ENCODE data around the gene ADGRL3.
"Not testable (repeated sequence)": the region's sequence is repeated elsewhere in the genome, so short reads cannot be mapped to it uniquely, and the experiment has no call there.

The ADGRL3 gene

DNA sequence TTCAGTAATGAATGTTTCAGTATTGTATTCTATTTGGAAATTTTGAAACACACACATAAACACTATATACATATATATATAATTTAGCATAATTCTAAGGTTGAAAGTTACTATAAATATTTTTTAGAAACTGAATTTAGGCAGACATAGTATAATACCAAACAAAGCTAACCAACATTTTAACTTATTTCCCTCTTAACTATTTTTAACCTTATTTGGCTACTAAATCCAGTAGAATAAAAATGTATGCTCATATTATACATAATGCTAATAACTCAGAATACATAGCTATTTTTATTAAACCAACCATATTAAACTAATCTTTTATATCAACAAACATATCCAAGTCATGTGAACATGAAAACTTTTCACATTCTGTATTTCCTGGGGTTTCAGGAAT is 563.6 kb downstream of the ADGRL3 start:
- no peak for DNase-seq

DNA sequence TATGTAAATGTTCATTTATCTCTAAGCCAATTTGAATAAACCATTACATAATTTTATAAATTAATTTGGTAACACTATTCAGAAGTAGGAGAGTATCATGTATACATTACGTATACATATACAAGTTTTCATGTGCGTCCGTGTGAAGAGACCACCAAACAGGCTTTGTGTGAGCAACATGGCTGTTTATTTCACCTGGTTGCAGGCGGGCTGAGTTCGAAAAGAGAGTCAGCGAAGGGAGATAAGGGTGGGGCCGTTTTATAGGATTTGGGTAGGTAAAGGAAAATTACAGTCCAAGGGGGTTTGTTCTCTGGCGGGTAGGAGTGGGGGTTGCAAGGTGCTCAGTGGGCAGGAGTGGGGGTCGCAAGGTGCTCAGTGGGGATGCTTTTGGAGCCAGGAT is 564.0 kb downstream of the ADGRL3 start:
- not testable (repeated sequence) for DNase-seq

DNA sequence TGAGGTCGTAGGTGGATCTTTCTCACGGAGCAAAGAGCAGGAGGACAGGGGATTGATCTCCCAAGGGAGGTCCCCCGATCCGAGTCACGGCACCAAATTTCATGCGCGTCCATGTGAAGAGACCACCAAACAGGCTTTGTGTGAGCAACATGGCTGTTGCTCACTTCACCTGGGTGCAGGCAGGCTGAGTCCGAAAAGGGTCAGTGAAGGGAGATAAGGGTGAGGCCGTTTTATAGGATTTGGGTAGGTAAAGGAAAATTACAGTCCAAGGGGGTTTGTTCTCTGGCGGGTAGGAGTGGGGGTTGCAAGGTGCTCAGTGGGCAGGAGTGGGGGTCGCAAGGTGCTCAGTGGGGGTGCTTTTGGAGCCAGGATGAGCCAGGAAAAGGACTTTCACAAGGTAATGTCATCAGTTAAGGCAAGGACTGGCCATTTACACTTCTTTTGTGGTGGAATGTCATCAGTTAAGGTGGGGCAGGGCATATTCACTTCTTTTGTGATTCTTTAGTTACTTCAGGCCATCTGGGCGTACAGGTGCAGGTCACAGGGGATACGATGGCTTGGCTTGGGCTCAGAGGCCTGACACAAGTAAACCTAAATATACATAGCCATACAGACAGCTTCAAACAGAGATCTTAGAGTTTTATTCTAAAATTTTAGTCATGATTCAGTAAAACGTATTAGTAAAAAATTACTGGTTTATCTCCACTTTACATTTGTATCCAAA is 569.5 kb downstream of the ADGRL3 start:
- DNase-seq = not testable (repeated sequence)

DNA sequence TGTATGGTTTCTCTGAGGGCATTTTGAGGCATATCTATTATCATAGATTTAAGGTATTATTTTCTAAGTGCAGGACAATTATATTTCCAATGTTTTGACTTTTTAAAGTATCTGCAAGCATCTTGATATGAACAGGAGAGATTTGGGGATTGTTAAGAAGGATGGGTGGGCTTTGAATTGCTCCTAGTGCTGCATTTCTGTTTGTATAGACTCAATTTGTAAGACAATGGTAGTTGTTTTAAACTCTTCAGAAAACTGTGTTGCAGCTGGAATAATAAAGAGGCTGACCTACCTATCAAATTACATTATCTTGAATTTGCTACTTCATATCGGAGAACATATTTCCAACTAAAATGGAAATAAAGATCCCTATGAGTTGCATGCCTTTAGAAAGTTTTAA is 570.3 kb downstream of the ADGRL3 start:
- DNase-seq = no peak

DNA sequence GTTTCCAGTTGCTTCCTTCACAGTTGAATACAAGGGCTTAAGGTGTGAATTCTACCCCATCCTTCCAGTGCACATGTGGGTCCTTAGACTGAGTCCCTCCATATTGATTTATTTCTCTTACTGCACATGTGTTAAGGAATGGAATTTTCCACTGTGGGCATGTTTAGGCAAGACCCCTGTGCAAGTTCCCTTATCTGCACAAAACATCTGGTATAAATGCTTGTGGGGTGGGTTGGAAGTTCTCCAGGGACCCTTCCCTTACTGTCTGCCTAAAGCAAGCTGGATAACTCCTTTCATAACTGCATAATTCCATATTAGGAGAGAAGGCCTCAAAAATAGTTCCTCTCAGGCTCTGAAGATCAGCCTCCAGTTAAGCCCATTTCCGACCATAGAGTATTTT is 570.9 kb downstream of the ADGRL3 start:
- no peak for DNase-seq

DNA sequence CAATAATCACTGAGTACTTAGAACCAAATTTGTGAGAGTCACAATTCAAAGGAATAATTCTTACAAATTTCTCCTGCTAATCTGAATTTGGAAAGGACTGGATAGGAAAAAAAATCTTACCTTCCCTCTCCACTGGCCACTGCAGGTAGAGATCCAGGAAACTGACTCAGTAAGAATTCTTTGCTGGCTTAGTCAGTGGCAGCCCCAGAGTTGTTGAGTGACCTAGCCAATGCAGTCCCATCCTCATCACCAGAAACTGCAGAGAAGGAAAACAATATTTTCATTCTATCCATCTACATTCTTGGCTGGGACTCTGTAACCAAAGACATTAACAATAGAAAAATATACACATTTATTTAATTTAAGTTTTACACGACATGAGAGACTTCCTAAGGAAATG is 572.0 kb downstream of the ADGRL3 start:
- no peak for DNase-seq

DNA sequence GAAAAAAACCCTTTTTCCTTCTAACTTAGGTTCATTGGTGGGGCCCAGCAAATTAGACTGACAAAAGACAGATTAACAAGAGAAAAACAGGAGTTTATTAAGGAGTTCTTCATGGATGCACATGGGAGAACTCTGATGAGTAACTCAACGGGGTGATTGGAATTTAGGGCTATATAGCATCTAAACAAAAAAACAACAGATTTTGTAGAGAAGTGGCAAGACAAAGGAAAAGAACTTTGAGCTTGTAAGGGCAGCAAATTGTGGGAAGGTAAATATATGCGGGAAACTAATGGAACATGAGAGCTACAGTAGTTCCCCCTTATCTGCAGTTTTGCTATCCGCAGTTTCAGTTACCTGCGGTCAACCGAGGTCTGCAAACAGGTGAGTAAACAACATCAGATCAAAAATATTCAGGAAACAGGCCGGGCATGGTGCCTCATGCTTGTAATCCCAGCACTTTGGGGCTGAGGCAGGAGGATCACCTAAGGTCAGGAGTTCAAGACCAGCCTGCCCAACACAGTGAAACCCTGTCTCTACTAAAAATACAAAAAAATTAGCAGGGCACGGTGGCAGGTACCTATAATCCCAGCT is 573.6 kb downstream of the ADGRL3 start:
- no peak for DNase-seq

DNA sequence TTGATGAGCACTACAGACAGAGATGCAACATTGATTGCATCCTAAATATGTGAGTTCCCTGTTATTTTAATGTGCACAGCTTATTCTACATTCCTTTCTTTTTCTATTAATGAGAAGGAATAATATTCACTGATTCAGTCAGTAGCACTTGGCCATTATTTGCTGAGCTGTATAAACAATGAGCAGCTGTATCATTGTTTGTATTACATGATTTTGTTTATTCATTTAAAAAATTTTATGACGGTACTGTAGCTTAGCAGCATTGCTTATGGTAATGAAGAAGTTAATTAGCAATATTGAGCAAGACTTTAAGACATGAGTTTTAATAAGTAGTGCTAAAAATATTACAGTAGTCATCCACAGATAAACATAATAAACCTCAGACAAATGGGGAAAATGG is 582.0 kb downstream of the ADGRL3 start:
- DNase-seq = no peak

DNA sequence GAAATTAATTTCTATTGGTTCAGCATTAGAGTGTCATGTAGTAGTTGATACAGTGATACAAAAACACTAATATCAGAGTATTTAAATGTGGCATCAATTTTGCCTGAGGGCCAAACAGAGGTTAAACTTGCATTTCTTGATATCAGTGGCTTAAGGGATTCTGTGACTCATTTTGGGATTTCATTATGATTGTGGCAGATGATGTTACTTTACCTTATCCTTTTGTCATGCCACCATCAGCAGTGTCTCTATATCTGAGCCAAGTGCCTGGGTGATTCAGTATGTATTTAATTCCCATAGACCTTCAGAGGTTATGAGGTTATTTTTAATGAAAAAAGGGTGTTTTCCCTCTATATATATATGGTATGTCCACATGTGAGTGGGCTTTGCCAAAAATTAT is 582.9 kb downstream of the ADGRL3 start:
- no peak for DNase-seq

DNA sequence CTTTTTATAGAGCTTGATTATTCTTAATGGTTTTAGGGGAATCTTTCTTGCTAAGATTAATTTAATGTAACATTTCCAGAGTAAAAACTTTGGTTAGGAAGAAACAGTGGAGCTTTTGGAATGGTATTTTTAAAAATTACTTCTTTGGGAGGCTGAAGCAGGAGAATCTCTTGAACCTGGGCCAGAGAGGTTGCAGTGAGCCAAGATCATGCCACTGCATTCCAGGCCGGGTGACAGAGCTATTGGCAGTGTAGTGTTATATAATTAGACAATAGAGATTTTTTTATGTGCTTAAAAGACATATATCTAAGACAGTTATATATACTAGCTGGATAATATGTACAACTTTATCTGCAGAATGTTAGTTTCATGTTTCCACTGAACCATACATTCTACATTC is 585.6 kb downstream of the ADGRL3 start:
- DNase-seq = no peak

DNA sequence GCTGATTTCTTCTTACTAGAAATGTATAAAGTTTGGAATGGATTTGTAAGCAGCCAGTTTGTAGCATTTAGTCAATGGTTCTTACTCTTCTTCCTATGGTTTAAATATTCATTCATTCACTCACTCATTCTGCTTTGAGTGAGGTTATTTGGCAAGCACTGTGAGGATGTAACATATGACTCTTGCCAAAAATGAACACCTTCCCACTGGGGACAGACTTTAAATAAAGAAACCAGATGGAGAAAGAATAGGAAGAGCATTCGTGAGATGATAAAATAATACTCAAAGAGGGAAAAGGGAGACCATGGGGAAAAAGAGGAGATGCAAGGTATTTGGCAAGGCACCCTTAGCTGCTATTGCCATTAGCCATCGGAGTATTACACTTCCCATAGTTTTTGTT is 586.1 kb downstream of the ADGRL3 start:
- DNase-seq = peak; percentile 47 to 64

DNA sequence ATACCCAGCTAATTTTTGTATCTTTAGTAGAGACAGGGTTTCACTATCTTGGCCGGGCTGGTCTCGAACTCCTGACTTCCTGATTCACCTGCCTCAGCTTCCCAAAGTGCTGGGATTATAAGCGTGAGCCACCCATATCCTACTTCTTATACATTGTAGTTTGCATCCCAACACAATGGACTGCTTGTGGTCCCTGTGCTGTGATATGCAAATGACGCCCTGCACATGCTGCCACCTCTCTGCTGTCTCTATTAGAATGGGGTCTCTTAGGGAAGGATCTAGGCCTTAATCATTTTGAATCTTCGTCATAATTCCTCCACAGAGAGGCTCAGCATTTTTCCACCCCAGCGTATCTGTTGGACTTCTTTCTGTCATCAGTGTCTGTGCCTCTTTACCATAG is 595.9 kb downstream of the ADGRL3 start:
- DNase-seq = no peak

DNA sequence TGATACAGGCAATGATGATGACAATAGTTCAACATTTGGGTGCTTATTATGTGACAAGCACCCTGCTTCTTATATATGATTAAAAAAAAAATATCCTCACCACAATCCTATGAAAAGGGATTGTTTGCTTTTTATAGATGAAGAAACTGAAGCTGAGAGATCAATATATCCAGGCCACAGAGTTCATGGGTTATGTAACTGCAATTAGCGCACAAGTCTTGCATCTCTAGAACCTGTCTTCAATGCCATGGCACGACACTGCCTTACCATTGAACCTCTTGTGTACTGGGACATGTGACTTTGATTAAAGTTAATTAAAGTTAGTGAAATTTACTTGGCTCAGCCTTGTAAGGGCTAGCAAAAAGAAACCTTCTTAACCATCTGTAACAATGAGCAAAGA is 599.7 kb downstream of the ADGRL3 start:
- no peak for DNase-seq

DNA sequence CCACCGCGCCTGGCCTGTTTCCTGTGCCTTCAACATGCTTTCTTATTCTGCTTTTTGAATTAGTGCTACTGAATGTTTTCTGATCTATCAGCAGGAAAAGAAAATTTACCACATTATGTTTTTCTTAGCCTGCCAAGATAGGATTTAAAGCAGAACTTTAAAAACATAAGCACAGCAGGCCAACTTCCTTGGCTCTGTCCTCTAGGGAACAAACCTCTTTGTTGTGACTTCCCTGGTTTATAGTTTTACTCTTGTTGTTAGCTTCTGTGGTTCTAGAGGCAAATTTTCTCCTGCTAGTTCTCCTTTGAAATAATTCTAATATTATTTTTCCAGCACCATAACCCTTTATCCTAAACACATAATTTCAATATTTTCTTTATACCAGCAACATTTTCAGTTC is 605.1 kb downstream of the ADGRL3 start:
- DNase-seq = no peak

DNA sequence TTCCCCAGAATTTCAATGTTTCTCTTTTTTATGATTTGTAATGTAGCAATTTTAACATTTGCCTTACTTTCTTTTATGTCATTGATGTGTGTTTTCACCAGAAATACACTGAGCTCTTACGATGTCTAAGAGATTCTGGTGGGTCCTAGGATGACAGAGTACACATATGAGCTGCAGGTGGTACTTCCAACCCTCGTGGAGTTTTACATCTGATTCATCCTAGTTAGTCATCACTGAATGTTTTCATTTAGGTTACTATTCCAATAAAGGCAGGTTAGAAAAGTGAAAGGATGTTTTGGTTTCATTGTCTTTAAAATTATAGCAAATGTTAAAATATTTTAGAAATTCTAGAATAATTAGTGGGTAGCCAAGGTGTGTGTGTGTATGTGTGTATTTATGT is 605.9 kb downstream of the ADGRL3 start:
- DNase-seq = no peak

DNA sequence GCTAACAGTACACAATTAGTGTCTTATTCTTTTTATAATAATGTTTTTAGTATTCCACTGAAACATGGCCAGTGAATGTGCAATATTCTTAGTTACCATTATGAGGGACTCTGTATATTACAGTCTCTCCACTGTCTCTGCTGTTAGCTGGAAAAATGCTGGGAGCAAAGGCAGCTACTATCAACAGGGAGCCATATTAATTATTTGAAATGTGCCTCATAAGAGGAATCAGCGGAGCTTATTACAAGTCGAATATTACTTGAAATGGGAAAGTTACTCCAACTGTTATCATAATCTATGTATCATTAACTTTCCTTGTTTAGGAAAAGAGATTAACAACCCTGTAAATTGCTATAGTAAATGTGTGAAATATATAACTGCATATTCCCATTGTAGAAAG is 612.0 kb downstream of the ADGRL3 start:
- no peak for DNase-seq

DNA sequence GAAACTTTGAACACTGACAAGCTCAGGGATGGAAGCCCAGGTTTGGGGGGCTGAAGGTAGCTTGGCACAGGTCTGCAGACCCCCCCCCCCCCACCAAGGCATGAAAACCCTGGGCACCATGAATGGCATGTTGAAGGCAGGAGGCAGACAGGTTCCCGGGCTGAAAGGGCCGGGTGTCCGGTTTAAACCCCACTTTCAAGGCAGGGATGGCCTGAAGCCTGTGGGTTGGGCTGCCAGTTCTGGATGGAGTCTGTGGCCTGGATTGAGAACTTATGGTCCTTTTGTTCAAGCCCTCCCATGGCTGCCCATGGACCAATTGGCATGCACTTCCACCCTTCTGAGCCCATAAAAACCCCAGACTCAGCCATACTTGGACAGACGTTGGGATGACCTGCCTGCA is 616.9 kb downstream of the ADGRL3 start:
- no peak for DNase-seq

DNA sequence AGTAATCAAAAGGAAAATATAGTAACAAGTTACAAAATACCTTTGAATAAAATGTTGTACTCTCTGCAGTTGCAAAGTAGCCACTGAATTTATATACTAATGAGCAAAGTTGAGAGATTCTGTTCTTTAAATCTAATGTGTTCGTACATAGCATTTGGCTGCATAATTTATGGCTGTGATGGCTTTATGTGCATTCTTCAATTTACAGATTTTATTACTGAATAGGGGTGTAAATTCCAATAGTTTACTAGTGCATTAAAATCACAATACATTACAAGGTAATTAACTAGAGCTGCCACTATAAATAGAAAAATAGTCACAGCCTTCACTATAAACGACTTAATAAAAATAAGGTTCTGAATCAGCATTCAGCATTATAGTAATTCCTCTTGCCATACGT is 620.0 kb downstream of the ADGRL3 start:
- DNase-seq = no peak

DNA sequence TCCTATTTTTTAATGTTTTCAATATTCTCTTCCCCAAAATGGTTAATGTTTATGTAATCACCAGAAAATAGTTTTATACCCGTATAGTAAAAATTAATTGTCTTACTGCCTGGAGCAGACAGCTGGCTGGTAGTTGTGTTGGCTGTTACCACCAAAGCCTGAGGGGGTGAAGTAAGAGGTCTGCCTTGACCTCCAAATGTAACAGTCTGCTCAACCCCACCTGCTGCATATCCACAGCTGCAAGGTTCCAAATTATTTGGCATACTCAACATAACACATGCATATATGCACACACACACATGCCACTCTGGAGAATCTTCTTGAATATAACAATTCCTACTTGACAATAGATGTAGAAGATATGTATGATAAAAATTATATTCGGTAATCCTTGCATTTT is 624.3 kb downstream of the ADGRL3 start:
- no peak for DNase-seq

DNA sequence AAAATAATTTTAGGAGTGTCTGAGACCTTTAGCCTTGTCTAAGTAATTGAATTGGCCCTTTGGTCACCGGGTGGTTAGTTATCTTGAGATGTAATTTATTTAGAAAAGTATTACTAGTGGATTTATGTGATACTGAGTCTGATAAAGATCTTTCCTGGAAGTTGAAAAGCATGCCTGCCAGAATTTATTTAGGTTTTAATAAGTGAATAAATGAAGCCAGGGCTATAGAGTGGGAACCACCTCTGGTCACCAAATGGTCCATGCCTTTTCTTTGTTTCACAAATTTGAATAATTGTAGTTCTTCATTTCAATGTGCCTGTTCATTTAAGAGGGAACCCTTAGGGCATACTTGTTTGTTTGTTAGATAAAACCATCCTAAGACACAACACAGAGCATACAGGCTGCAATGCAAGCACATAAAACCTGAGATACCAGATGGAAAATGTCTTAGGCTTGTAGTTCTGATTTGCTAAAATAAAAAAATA is 627.8 kb downstream of the ADGRL3 start:
- no peak for DNase-seq

DNA sequence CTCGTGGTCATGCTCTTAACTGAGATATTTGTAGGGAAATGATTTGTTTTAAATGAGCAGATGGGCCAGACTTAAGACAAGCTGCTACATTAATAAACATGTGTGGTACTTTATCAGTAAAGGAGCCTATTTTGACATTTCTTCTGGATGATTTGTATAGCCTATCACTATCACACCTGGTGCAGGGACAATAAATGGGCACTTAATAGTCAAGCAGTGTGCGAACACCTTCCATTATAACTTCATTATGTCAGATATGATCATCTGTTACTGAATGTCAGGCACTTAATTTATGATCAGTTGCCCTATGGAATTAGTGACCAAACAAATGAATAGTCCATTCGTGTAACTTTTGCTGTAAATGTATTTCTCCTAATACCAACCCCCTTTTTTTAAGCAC is 628.8 kb downstream of the ADGRL3 start:
- no peak for DNase-seq

DNA sequence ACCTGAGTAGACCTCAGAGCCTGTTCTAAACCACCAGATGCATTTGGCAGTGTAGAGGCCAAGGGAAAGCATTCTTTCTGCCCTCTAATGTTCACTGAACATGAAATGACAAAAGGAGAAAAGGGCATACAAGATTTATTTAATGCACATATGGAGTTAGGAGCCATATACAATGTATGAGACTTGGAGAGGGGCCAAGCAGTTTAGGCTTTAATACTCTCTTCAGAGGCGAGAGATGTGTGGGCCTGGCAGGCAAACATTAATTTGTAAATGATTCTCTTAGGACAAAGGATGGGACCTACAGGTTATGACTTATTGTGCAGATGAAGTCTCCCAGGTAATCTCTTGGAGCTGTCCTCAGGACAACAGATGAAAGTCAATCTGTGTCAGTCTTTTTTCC is 631.9 kb downstream of the ADGRL3 start:
- DNase-seq = no peak

DNA sequence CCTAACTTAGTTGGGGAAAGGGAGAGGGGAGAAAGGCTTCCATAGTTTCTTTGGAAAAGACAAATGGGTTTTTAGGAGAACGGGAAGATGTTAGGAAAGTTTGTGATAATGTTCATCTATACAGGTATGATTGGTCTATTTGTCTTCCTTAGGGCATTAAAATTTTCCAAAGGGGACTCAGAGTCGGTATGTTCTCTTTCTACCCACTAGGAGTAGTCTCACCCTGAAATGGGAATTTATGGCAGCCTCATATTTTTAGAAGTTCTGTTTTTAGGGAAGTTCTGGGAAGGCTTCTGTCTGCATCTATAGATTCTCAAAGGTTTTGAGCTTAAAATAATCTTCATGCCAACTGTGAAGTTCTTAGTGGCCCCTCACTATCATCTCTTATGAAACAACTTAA is 637.3 kb downstream of the ADGRL3 start:
- no peak for DNase-seq

DNA sequence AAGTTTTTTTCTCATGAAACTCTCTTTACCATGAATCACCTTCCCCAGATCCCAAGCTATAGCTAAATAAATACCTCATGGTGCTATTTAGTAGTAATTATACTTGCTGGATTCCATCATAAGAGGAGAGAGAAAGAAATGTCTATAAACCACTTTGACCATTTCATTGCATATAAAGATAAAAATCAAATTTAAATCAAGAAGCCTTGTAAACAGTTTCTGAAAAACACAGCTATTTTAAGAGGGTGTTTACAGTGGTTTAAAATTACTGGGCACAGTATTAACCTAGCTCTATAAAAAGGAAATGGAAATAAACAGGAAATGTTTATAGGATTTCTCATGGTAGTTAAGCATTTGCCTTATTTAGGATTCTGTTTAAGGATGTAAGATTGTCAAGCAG is 637.9 kb downstream of the ADGRL3 start:
- DNase-seq = no peak

DNA sequence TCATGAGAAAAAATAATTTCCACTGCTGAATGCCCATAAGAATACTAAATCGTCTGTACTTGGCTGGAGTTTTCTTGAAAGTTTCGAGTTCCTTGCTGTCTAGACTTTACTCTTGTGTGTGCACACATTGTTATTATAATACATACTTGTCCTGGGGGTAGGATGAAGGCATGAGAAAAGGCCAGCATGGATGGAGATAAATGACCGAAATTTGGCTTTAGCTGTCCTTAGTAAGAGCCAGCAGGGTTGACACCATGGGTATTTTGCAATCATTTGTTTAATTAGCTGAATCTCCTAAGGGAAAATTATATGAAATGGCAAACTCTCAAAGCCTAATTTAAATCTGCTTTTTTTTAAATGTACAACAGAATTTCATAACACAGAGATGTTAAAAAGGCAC is 641.6 kb downstream of the ADGRL3 start:
- no peak for DNase-seq
